ENCODE data around the gene PATL1.
A peak's percentile ranks its signal among the peaks of the same experiment; 100 is the strongest.

Gene PATL1

GRCh38 chr11:59611570-59612565, 57.0 kb downstream of the PATL1 start:
- DNase-seq, result peak; percentile 45

- no peak for DNase-seq
These were observed 58.5 kb downstream of the PATL1 start for GRCh38 chr11:59610289-59610688.

- no peak for DNase-seq
These were observed 61.0 kb downstream of the PATL1 start for GRCh38 chr11:59607703-59608454.

GRCh38 chr11:59602432-59602831, 66.4 kb downstream of the PATL1 start:
- DNase-seq, result no peak

- DNase-seq, result no peak
These were observed 67.0 kb downstream of the PATL1 start for GRCh38 chr11:59601788-59602187.

DNA sequence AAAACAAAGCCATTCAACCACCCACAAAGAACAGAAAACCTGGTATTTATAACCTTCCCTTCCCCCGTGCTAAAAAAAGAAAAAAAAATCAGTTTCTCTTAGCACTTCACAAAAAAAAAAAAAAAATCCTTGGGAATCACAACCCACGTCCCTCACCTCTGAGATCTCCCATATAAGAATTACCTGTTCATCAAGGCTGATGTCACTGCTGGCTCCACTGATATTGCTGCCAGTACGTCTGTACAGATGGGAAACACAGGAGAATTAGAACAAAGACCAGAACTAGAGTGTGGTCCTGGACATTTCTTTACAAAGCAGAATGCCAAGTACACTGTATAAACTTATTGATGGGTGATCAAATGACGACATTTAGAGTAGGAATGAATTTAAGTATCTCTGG, 68.2 kb downstream of the PATL1 start:
- DNase-seq, result no peak

- DNase-seq, result no peak
These were observed 68.6 kb downstream of the PATL1 start for GRCh38 chr11:59600234-59600633.

DNA sequence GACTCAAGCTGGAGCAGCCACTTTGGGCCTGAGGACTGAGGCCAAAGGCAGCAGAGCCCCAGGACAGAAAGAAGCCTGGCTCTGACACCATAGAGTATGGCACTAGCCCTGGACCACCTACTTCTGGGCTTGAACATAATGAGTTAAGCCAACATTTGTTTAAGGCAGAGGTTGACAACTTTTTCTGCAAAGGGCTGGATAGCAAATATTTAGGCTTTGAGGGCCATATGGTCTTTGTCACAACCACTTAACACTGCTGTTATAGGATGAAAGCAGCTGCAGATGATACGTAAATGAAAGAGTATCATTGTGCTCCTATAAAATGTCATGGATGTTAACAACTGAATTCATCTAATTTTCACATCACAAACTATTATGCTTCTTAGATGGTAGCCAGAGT, 69.9 kb downstream of the PATL1 start:
- DNase-seq, result no peak
